Thyroid gland (tissue), 4 donors: ENCODE results near the gene LDLRAD4. TPM values are rescaled to one million over a fixed set of nuclear protein-coding genes. Genes with fewer than 3 reads are reported as not detected.

ENCODE experiments used
- DNase-seq, 2 donors: peaks; one replicate each; pipeline ENCODE4 v3.0.0-alpha.2; 2019
- H3K27ac ChIP-seq, 3 donors: fragments of 200-600 bp; sonication (generic); 1 replicate in 2 of 3; 2 replicates in 1 of 3; pipeline ENCODE4 v1.5.1; 2016 to 2019; ENCODE audit warnings: mild to moderate bottlenecking in 1 of 3, moderate library complexity in 1 of 3
- H3K27me3 ChIP-seq: fragments of 200-600 bp; sonication (generic); one replicate; pipeline ENCODE4 v1.5.1; 2019
- H3K36me3 ChIP-seq, 2 donors: fragments of 200-600 bp; sonication (generic); one replicate each; pipeline ENCODE4 v1.5.1; 2016 to 2019
- H3K4me1 ChIP-seq, 2 donors: fragments of 200-600 bp; sonication (generic); one replicate each; pipeline ENCODE4 v1.5.1; 2017 to 2019
- H3K4me3 ChIP-seq, 3 donors: fragments of 200-600 bp; sonication (generic); replicated peaks in 1 of 3; 1 replicate in 2 of 3; 2 replicates in 1 of 3; pipeline ENCODE4 v1.5.1; 2016; ENCODE audit warnings: mild to moderate bottlenecking in 1 of 3
- H3K9me3 ChIP-seq: fragments of 200-600 bp; sonication (generic); one replicate; pipeline ENCODE4 v1.5.1; 2017
- POLR2A ChIP-seq, 2 donors: fragments of 450-650 bp; IDR thresholded peaks; one replicate each; pipeline ENCODE4 v1.6.1; 2017; ENCODE audit warnings: antibody characterized with exemption in 2 of 2, mild to moderate bottlenecking in 2 of 2, moderate library complexity in 1 of 2
- WGBS, 2 donors: methylation state at CpG; one replicate each; pipeline ENCODE4 v1.1.5; 2017; 5-methylcytosine and 5-hydroxymethylcytosine counted together
- intact Hi-C: fragments of 100-400 bp; cut with DNase I; formaldehyde crosslinking; loops from one replicate; pipeline ENCODE4 v1.15.1; 2023
- total RNA-seq, 4 donors: library from RNA; depleted of rRNA; stranded (reverse); fragments of >200 nt; gene quantifications; one replicate each; pipeline ENCODE4 v1.2.3, GENCODE V29; 2016
- TF ChIP-seq, protein P1 (sequence below), 6 experiments: fragments of 200-600 bp in 3 of 6; fragments of 450-650 bp in 3 of 6; sonication (generic) in 3 of 6; IDR thresholded peaks; one replicate each; pipeline ENCODE4 v1.5.1; 2016 to 2019; ENCODE audit warnings: antibody characterized with exemption in 6 of 6, mild to moderate bottlenecking in 2 of 6, inconsistent platforms in 1 of 6, moderate library complexity in 1 of 6

Gene LDLRAD4
- total RNA-seq, 4 donors from 2014 or later = 23.7 to 35.7 (median 29.7) TPM

DNA sequence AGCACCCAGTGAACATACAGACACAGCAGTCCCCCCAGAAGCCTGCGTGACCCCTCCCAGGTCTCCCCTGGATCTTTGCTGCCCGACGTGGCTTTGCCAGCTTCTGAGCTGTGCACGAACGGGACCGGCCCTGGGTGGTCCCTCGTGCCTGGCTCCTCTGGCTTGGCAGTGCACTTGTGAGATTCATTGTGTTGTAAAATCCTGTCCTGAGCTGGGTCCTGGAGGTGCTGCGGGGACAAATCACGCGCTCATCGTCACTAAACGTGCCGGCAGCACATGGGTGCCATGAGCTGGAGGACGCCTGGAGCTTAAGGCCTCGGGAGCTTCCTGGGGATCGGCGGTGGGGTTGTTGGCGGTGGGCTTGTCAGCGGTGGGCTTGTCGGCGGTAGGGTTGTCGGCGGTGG, 402.9 kb downstream of the LDLRAD4 start:
- no peak for DNase-seq

DNA sequence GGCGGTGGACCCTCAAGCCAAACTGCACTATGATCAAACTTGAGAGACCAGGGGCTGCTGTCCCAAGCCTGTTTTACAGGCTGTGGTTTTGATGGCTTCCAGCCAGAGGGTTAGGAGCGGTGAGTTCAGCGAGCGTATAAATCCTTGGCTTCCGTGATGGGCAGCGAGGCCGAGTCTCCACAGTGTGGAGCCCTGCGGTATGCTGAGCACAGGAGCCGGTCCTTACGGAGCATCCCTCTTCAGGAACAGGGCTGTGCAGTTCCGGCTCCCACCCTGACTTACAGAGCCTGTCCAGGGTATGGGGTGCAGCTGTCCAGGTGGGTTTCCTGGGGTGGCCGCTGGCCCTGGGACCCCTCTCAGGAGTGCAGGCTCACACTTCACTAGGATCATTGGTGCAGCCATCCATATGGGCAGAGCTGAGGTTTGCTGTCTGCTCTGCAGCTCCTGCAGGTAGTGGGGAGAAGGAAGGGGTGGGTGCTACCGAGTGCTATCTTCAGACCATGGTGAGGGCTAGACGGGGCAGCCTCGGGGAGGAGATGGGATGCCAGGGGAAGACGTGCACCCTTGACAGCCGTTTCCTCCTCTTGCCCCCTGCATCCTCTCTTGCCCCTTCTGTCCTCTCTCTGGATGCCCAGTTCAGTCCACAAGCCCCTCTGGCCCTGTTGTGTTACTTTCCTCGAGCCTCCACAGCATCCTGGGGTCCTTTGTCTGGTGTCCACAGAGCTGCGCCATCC, 403.5 kb downstream of the LDLRAD4 start:
- intact Hi-C loops = no loop called here
- Histone ChIP-seq H3K4me3 (no peak overlapping the region), H3K27me3 (no peaks in the 10 kb centered on the region), H3K4me1 (peaks cover 0 to 5% of the 10 kb centered on the region in 2 donors), H3K36me3 (no peaks in the 10 kb centered on the region), H3K27ac (no peak overlapping the region), H3K9me3 (no peaks in the 10 kb centered on the region)
- WGBS, 2 donors = 61 to 92% methylated on average over 9 to 19 of the region's 19 CpGs
- TF ChIP-seq, protein P1, sequence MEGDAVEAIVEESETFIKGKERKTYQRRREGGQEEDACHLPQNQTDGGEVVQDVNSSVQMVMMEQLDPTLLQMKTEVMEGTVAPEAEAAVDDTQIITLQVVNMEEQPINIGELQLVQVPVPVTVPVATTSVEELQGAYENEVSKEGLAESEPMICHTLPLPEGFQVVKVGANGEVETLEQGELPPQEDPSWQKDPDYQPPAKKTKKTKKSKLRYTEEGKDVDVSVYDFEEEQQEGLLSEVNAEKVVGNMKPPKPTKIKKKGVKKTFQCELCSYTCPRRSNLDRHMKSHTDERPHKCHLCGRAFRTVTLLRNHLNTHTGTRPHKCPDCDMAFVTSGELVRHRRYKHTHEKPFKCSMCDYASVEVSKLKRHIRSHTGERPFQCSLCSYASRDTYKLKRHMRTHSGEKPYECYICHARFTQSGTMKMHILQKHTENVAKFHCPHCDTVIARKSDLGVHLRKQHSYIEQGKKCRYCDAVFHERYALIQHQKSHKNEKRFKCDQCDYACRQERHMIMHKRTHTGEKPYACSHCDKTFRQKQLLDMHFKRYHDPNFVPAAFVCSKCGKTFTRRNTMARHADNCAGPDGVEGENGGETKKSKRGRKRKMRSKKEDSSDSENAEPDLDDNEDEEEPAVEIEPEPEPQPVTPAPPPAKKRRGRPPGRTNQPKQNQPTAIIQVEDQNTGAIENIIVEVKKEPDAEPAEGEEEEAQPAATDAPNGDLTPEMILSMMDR (IDR thresholded peaks at IDR 0.05) = no peak
- TF ChIP-seq POLR2A (IDR thresholded peaks at IDR 0.05) = no peak
- DNase-seq = peak; percentile 54 to 68

More for the DNA sequence above, 402.9 kb downstream of the LDLRAD4 start:
- intact Hi-C loops = no loop called here
- Histone ChIP-seq H3K36me3 (no peaks in the 10 kb centered on the region), H3K4me1 (peaks cover 0 to 5% of the 10 kb centered on the region in 2 donors), H3K9me3 (no peaks in the 10 kb centered on the region), H3K27me3 (no peaks in the 10 kb centered on the region), H3K27ac (no peak overlapping the region), H3K4me3 (no peak overlapping the region)
- WGBS, 2 donors = 91 to 95% methylated on average over 15 to 23 of the region's 23 CpGs
- TF ChIP-seq, protein P1 (IDR thresholded peaks at IDR 0.05) = no peak
- TF ChIP-seq POLR2A (IDR thresholded peaks at IDR 0.05) = no peak

- TF ChIP-seq, protein P1 (IDR thresholded peaks at IDR 0.05) = no peak
- no peak for TF ChIP-seq POLR2A (IDR thresholded peaks at IDR 0.05)
- H3K9me3 ChIP-seq = no peaks in the 10 kb centered on the region
- peaks cover 0 to 5% of the 10 kb centered on the region in 2 donors for H3K4me1 ChIP-seq
- no peak overlapping the region for H3K27ac ChIP-seq
- no peak for DNase-seq
- WGBS, 2 donors = 94 to 95% methylated on average over 5 to 8 of the region's 8 CpGs
- no peak overlapping the region for H3K4me3 ChIP-seq
- no peaks in the 10 kb centered on the region for H3K36me3 ChIP-seq
- intact Hi-C loops = no loop called here
- no peaks in the 10 kb centered on the region for H3K27me3 ChIP-seq
These were observed 404.2 kb downstream of the LDLRAD4 start for GRCh38 chr18:13622751-13623150.

GRCh38 chr18:13623348-13623747, 404.8 kb downstream of the LDLRAD4 start:
- no peak overlapping the region for H3K4me3 ChIP-seq
- intact Hi-C loops = no loop called here
- no peak overlapping the region for H3K27ac ChIP-seq
- H3K4me1 ChIP-seq = peaks cover 0 to 5% of the 10 kb centered on the region in 2 donors
- WGBS, 2 donors = 70 to 77% methylated on average over 10 of the region's 10 CpGs
- TF ChIP-seq POLR2A (IDR thresholded peaks at IDR 0.05) = no peak
- TF ChIP-seq, protein P1 (IDR thresholded peaks at IDR 0.05) = no peak
- no peak for DNase-seq
- no peaks in the 10 kb centered on the region for H3K9me3 ChIP-seq
- no peaks in the 10 kb centered on the region for H3K36me3 ChIP-seq
- no peaks in the 10 kb centered on the region for H3K27me3 ChIP-seq

GRCh38 chr18:13623871-13624270, 405.3 kb downstream of the LDLRAD4 start:
- no peak overlapping the region for H3K27ac ChIP-seq
- WGBS, 2 donors = 94 to 96% methylated on average over 12 to 13 of the region's 13 CpGs
- intact Hi-C loops = no loop called here

More at GRCh38 chr18:13623871-13624270, 405.3 kb downstream of the LDLRAD4 start:
- TF ChIP-seq, protein P1 (IDR thresholded peaks at IDR 0.05) = no peak
- no peak for TF ChIP-seq POLR2A (IDR thresholded peaks at IDR 0.05)
- no peaks in the 10 kb centered on the region for H3K9me3 ChIP-seq
- H3K36me3 ChIP-seq = no peaks in the 10 kb centered on the region
- peaks cover 0 to 5% of the 10 kb centered on the region in 2 donors for H3K4me1 ChIP-seq
- H3K4me3 ChIP-seq = no peak overlapping the region
- no peak for DNase-seq
- H3K27me3 ChIP-seq = no peaks in the 10 kb centered on the region
